ENCODE data around the gene ASS1.

GRCh38 chr9:130446101-130446861 lies 1.5 kb downstream of the ASS1 start:
- TF ChIP-seq CTCF (IDR thresholded peaks at IDR 0.05), result no peak
- no peak for TF ChIP-seq TCF7L2 (IDR thresholded peaks at IDR 0.05; ENCODE audit: low read depth, low read length)
- TF ChIP-seq SIN3A (IDR thresholded peaks at IDR 0.05; ENCODE audit: borderline replicate concordance, insufficient read depth, low read depth, low read length), result no peak
